ENCODE data around the gene MYO7A. TPM values are rescaled to one million over a fixed set of nuclear protein-coding genes. Genes with fewer than 3 reads are reported as not detected.

The MYO7A gene
- total and polyA plus RNA-seq, 2 donors (not counting 1 experiment from before 2014, with no cell fraction given) = 0.03 to 0.07 TPM

DNA sequence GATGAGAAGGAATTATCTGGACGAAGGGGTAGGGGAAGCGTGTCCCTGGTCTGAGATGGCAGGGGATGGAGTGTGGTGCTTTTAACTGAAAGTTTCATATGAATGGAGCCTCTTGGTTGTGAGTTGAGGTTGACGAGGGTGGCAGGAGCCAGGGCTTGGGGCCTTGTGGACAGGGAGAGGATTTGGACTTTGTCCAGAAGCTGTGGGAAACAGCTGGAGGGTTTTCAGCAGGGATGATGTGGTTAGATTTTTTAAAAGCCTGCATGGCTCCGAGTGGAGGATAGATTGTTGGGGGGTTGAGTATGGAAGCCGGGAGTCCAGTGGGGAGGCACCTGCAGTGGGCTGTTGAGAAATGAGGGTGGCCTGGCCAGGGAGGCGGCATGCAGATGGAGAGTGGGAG is 24.8 kb downstream of the MYO7A start:
- Histone ChIP-seq H2AFZ (ENCODE audit: insufficient read depth, low read depth, low read length, poor library complexity, severe bottlenecking) (no peak overlapping the region), H4K20me1 (ENCODE audit: control insufficient read depth, insufficient read depth, low read length, poor library complexity, severe bottlenecking) (no peaks in the 10 kb centered on the region), H3K27ac (ENCODE audit: low read length in 2 of 2) (no peak overlapping the region), H3K79me2 (ENCODE audit: control insufficient read depth, insufficient read depth, low read length) (no peaks in the 10 kb centered on the region), H3K4me2 (replicated peaks; ENCODE audit: low read depth, low read length, poor library complexity, severe bottlenecking) (no peak overlapping the region), H3K4me3 (ENCODE audit: control extremely low read depth in 1 of 5, extremely low read depth in 1 of 5, insufficient read depth in 1 of 5, low read depth in 2 of 5, low read length in 4 of 5) (no peak overlapping the region), H3K9ac (ENCODE audit: low read length) (no peak overlapping the region), H3K4me1 (ENCODE audit: control insufficient read depth in 2 of 2, insufficient read depth in 2 of 2, low read length in 2 of 2) (peaks cover 0 to 10% of the 10 kb centered on the region in 2 donors), H3K9me3 (ENCODE audit: control extremely low read depth in 1 of 3, control insufficient read depth in 2 of 3, insufficient read depth in 1 of 3, low read length in 2 of 3) (no peaks in the 10 kb centered on the region), H3K27me3 (replicated peaks in 1 of 4; ENCODE audit: control extremely low read depth in 1 of 4, control insufficient read depth in 3 of 4, insufficient read depth in 4 of 4, low read length in 3 of 4) (peaks cover 0 to 6% (median 2%) of the 10 kb centered on the region in 4 experiments), H3K36me3 (replicated peaks in 1 of 2; ENCODE audit: control extremely low read depth in 1 of 2, control insufficient read depth in 1 of 2, extremely low read depth in 1 of 2, insufficient read depth in 2 of 2, low read length in 1 of 2) (no peaks in the 10 kb centered on the region)
- intact Hi-C loops (cut with micrococcal nuclease) = no loop called here
- DNase-seq (no peak), ATAC-seq (ENCODE audit: low read depth) (no peak)
- Mint-ChIP-seq H3K4me3 (no peak overlapping the region), H3K27ac (no peak overlapping the region), H3K27me3 (peaks cover 6% of the 10 kb centered on the region), H3K9me3 (ENCODE audit: insufficient read depth) (no peaks in the 10 kb centered on the region), H3K4me1 (peaks cover 5% of the 10 kb centered on the region)
- no peak for TF ChIP-seq EZH2 (IDR thresholded peaks at IDR 0.05; ENCODE audit: borderline replicate concordance, insufficient read depth, low read depth, low read length, poor library complexity, severe bottlenecking)
- TF ChIP-seq, protein P1, sequence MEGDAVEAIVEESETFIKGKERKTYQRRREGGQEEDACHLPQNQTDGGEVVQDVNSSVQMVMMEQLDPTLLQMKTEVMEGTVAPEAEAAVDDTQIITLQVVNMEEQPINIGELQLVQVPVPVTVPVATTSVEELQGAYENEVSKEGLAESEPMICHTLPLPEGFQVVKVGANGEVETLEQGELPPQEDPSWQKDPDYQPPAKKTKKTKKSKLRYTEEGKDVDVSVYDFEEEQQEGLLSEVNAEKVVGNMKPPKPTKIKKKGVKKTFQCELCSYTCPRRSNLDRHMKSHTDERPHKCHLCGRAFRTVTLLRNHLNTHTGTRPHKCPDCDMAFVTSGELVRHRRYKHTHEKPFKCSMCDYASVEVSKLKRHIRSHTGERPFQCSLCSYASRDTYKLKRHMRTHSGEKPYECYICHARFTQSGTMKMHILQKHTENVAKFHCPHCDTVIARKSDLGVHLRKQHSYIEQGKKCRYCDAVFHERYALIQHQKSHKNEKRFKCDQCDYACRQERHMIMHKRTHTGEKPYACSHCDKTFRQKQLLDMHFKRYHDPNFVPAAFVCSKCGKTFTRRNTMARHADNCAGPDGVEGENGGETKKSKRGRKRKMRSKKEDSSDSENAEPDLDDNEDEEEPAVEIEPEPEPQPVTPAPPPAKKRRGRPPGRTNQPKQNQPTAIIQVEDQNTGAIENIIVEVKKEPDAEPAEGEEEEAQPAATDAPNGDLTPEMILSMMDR (IDR thresholded peaks at IDR 0.05) = no peak
- ChIA-PET CTCF (no interaction called here), POLR2A (no interaction called here)
- WGBS (ENCODE audit: insufficient coverage) = 57% methylated on average over 6 of the region's 6 CpGs

DNA sequence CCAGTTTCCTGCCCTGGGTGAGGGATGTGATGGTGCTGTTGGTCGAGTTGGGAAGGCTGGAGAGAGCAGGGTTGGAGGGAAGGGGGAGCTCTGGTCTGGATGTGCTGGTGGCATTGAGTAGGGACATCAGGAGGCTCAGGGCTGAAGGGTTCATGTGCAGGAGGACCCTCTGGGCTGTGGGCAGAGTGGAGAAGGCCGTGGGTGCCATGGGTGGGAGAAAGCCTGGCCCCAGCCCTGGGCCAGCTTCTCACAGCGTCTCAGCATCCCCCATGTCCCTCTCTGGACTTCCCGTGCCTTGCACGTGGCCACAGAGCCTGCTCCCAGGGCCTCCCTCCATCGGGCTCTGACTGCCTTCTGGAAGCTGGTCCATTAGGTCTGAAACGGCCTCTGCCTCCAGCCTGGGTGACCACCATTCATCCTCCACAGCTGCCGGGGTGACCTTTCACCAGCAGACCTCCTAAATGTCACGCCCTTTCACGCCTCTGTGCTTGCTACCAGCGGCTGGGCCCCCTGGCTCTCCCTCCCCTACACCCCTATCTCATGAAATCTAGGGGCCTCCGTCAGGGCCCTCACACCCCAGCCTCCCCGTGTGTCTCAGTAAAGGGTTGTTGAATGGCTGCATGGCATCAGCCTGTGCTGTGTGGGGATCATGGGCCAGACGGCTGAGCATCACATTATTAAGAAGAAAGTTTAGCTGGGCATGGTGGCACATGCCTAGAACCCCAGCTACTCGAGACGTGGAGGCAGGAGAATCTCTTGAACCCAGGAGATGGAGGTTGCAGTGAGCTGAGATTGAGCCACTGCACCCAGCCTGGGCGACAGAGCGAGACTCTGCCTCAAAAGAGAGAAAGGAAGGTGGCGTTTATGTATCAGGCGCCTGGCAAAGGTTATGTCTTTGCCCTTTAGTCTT is 25.5 kb downstream of the MYO7A start:
- DNase-seq (no peak), ATAC-seq (ENCODE audit: low read depth) (no peak)
- Histone ChIP-seq H3K9ac (ENCODE audit: low read length) (no peak overlapping the region), H3K4me1 (ENCODE audit: control insufficient read depth in 2 of 2, insufficient read depth in 2 of 2, low read length in 2 of 2) (peaks cover 0 to 5% of the 10 kb centered on the region in 2 donors), H3K36me3 (replicated peaks in 1 of 2; ENCODE audit: control extremely low read depth in 1 of 2, control insufficient read depth in 1 of 2, extremely low read depth in 1 of 2, insufficient read depth in 2 of 2, low read length in 1 of 2) (no peaks in the 10 kb centered on the region), H3K27ac (ENCODE audit: low read length in 2 of 2) (no peak overlapping the region), H3K4me3 (ENCODE audit: control extremely low read depth in 1 of 5, extremely low read depth in 1 of 5, insufficient read depth in 1 of 5, low read depth in 2 of 5, low read length in 4 of 5) (no peak overlapping the region), H3K27me3 (replicated peaks in 1 of 4; ENCODE audit: control extremely low read depth in 1 of 4, control insufficient read depth in 3 of 4, insufficient read depth in 4 of 4, low read length in 3 of 4) (peaks cover 0 to 3% (median 0%) of the 10 kb centered on the region in 4 experiments), H3K9me3 (ENCODE audit: control extremely low read depth in 1 of 3, control insufficient read depth in 2 of 3, insufficient read depth in 1 of 3, low read length in 2 of 3) (no peaks in the 10 kb centered on the region), H3K4me2 (replicated peaks; ENCODE audit: low read depth, low read length, poor library complexity, severe bottlenecking) (no peak overlapping the region), H4K20me1 (ENCODE audit: control insufficient read depth, insufficient read depth, low read length, poor library complexity, severe bottlenecking) (no peaks in the 10 kb centered on the region), H3K79me2 (ENCODE audit: control insufficient read depth, insufficient read depth, low read length) (no peaks in the 10 kb centered on the region), H2AFZ (ENCODE audit: insufficient read depth, low read depth, low read length, poor library complexity, severe bottlenecking) (no peak overlapping the region)
- H3K27me3 Mint-ChIP-seq = peaks cover 6% of the 10 kb centered on the region
- ChIA-PET POLR2A (no interaction called here), CTCF (no interaction called here)
- H3K27ac Mint-ChIP-seq = no peak overlapping the region
- H3K4me1 Mint-ChIP-seq = no peaks in the 10 kb centered on the region
- intact Hi-C loops (cut with micrococcal nuclease) = no loop called here
- H3K9me3 Mint-ChIP-seq (ENCODE audit: insufficient read depth) = no peaks in the 10 kb centered on the region
- TF ChIP-seq EZH2 (IDR thresholded peaks at IDR 0.05; ENCODE audit: borderline replicate concordance, insufficient read depth, low read depth, low read length, poor library complexity, severe bottlenecking) = no peak
- TF ChIP-seq, protein P1 (IDR thresholded peaks at IDR 0.05) = no peak
- 77% methylated on average over 16 of the region's 20 CpGs for WGBS (ENCODE audit: insufficient coverage)
- no peak overlapping the region for H3K4me3 Mint-ChIP-seq
